Osteoblast (primary cell): ENCODE results near the gene POP5. TPM values are rescaled to one million over a fixed set of nuclear protein-coding genes. Genes with fewer than 3 reads are reported as not detected.

Experiments
- DNase-seq: peaks from one replicate; pipeline ENCODE4 v3.0.0; 2011; ENCODE audit warnings: low spot score, mixed read lengths; ENCODE audit not compliant: insufficient read length; ENCODE audit errors: missing footprints
- H2AFZ ChIP-seq: 2 replicates; pipeline ENCODE4 v1.6.0; 2011; ENCODE audit warnings: mild to moderate bottlenecking, low read length
- H3K27ac ChIP-seq: 2 replicates; pipeline ENCODE4 v1.5.1; 2011; ENCODE audit warnings: mild to moderate bottlenecking, low read depth, low read length, moderate library complexity
- H3K27me3 ChIP-seq: 2 replicates; pipeline ENCODE4 v1.6.0; 2012; ENCODE audit warnings: mild to moderate bottlenecking, control low read depth, inconsistent platforms, low read length, moderate library complexity; ENCODE audit not compliant: insufficient read depth
- H3K36me3 ChIP-seq: 2 replicates; pipeline ENCODE4 v1.5.1; 2011; ENCODE audit warnings: mild to moderate bottlenecking, low read length, control low read depth, moderate library complexity; ENCODE audit not compliant: insufficient read depth
- H3K4me1 ChIP-seq: 2 replicates; pipeline ENCODE4 v1.5.1; 2011; ENCODE audit warnings: mild to moderate bottlenecking, low read length, control low read depth, moderate library complexity; ENCODE audit not compliant: insufficient read depth
- H3K4me2 ChIP-seq: 2 replicates; pipeline ENCODE4 v1.6.0; 2011; ENCODE audit warnings: mild to moderate bottlenecking, low read length; ENCODE audit not compliant: insufficient read depth
- H3K4me3 ChIP-seq: fragments of 200-600 bp; sonication (generic); 3 replicates; pipeline ENCODE4 v1.5.1; 2012; ENCODE audit warnings: mild to moderate bottlenecking, low read length, inconsistent platforms; ENCODE audit not compliant: insufficient read depth
- H3K79me2 ChIP-seq: 2 replicates; pipeline ENCODE4 v1.6.0; 2012; ENCODE audit warnings: mild to moderate bottlenecking, low read length, control low read depth, inconsistent platforms; ENCODE audit not compliant: insufficient read depth
- H3K9me3 ChIP-seq: 2 replicates; pipeline ENCODE4 v1.5.1; 2011; ENCODE audit warnings: low read depth, low read length, control low read depth
- H4K20me1 ChIP-seq: 2 replicates; pipeline ENCODE4 v1.6.0; 2012; ENCODE audit warnings: mild to moderate bottlenecking, low read length, control low read depth; ENCODE audit not compliant: insufficient read depth
- CTCF ChIP-seq: IDR thresholded peaks from 2 replicates; pipeline ENCODE4 v1.5.1; 2011; ENCODE audit warnings: mild to moderate bottlenecking, low read depth, low read length, moderate library complexity; ENCODE audit errors: extremely low read depth
- total RNA-seq: library from RNA; depleted of rRNA; stranded (reverse); fragments of >200 nt; gene quantifications from 2 replicates; pipeline ENCODE4 v1.2.3, GENCODE V29; 2012

POP5 gene
- total RNA-seq, 1 donor = 26.8 TPM

- peak overlapping the region; percentile 88 for H3K4me2 ChIP-seq
- peaks cover 15% of the 10 kb centered on the region for H3K79me2 ChIP-seq
- no peaks in the 10 kb centered on the region for H3K27me3 ChIP-seq
- peak overlapping the region; percentile 99 for H2AFZ ChIP-seq
- peak; percentile 16 for TF ChIP-seq CTCF
- peak overlapping the region; percentile 97 for H3K4me3 ChIP-seq
- peak overlapping the region; percentile 95 for H3K27ac ChIP-seq
- H3K36me3 ChIP-seq = no peaks in the 10 kb centered on the region
- H3K4me1 ChIP-seq = peaks cover 17% of the 10 kb centered on the region
- H4K20me1 ChIP-seq = peaks cover 2% of the 10 kb centered on the region
- no peak for DNase-seq
- no peaks in the 10 kb centered on the region for H3K9me3 ChIP-seq
Observed at GRCh38 chr12:120529641-120530417, 51.4 kb downstream of the POP5 start.

- Histone ChIP-seq H3K36me3 (no peaks in the 10 kb centered on the region), H3K27ac (peak within 1 kb of the TSS; percentile 95), H3K4me1 (peaks cover 17% of the 10 kb centered on the region), H3K79me2 (peaks cover 8% of the 10 kb centered on the region), H3K4me2 (peak within 1 kb of the TSS; percentile 88), H4K20me1 (no peaks in the 10 kb centered on the region), H3K27me3 (no peaks in the 10 kb centered on the region), H3K4me3 (peak within 1 kb of the TSS; percentile 97), H2AFZ (peak within 1 kb of the TSS; percentile 99), H3K9me3 (no peaks in the 10 kb centered on the region)
- peak; percentile 91 for DNase-seq
- no peak for TF ChIP-seq CTCF
Observed at GRCh38 chr12:120528861-120529525, 52.2 kb downstream of the POP5 start, which contains the start of gene COQ5. Gene COQ5 (minus strand): TSS chr12:120529158. CDS start chr12:120529141, 17 bp downstream.

Other genes with a start within 250 kb of the POP5 start
- gene MSI1, start 212.2 kb downstream of the POP5 start, total RNA-seq = under 0.01 TPM in 2 replicates
- 224 and 256 TPM in 2 replicates for gene COX6A1, start 143.3 kb downstream of the POP5 start, total RNA-seq
- 19.2 and 19.9 TPM in 2 replicates for gene TRIAP1, start 135.0 kb downstream of the POP5 start, total RNA-seq
- gene GATC, start 135.0 kb downstream of the POP5 start, total RNA-seq = 14.5 and 20.0 TPM in 2 replicates
- gene SRSF9, start 111.7 kb downstream of the POP5 start, total RNA-seq = 103 and 107 TPM in 2 replicates
- gene DYNLL1, start 85.3 kb downstream of the POP5 start, total RNA-seq = 162 and 168 TPM in 2 replicates
- gene COQ5, start 52.2 kb downstream of the POP5 start, total RNA-seq = 15.2 and 19.2 TPM in 2 replicates
- 117 and 122 TPM in 2 replicates for gene RNF10, start 47.0 kb downstream of the POP5 start, total RNA-seq
- not detected in 2 replicates for gene CABP1, start 59.2 kb upstream of the POP5 start, total RNA-seq
- 85.2 and 89.8 TPM in 2 replicates for gene MLEC, start 105.7 kb upstream of the POP5 start, total RNA-seq
- gene UNC119B, start 129.1 kb upstream of the POP5 start, total RNA-seq = 23.2 and 24.5 TPM in 2 replicates
- 10.5 and 12.7 TPM in 2 replicates for gene ACADS, start 144.4 kb upstream of the POP5 start, total RNA-seq